Small intestine (tissue), 7 donors: ENCODE measurements around the gene LRRC75A. TPM values are rescaled to one million over a fixed set of nuclear protein-coding genes. Genes with fewer than 3 reads are reported as not detected.
A peak's percentile ranks its signal among the peaks of the same experiment; 100 is the strongest.

Source experiments
- DNase-seq, 2 donors: peaks; one replicate each; pipeline versions ENCODE4 v3.0.0 to v3.0.0-alpha.2; 2013
- FAIRE-seq: peaks from 2 replicates; lab custom pipeline; 2012; peaks lifted over from hg19 to GRCh38; lab: Jason Lieb, UNC
- H3K27ac ChIP-seq, 3 donors: one replicate each; pipeline ENCODE4 v1.5.1; 2013; ENCODE audit warnings: low read length in 2 of 3, mild to moderate bottlenecking in 2 of 3, control low read depth in 1 of 3, inconsistent platforms in 1 of 3, low read depth in 1 of 3, moderate library complexity in 1 of 3
- H3K27me3 ChIP-seq, 3 donors: one replicate each; pipeline ENCODE4 v1.6.1; 2013; ENCODE audit warnings: low read length in 3 of 3, inconsistent platforms in 1 of 3; ENCODE audit not compliant: control insufficient read depth in 3 of 3, insufficient read depth in 3 of 3
- H3K36me3 ChIP-seq, 3 donors: one replicate each; pipeline ENCODE4 v1.6.1; 2013; ENCODE audit warnings: low read length in 3 of 3, inconsistent platforms in 1 of 3, low read depth in 1 of 3, mild to moderate bottlenecking in 1 of 3, moderate library complexity in 1 of 3; ENCODE audit not compliant: control insufficient read depth in 3 of 3, insufficient read depth in 2 of 3
- H3K4me1 ChIP-seq, 3 donors: one replicate each; pipeline ENCODE4 v1.6.1; 2013; ENCODE audit warnings: low read length in 2 of 3, inconsistent platforms in 1 of 3, low read depth in 1 of 3, mild to moderate bottlenecking in 1 of 3, moderate library complexity in 1 of 3; ENCODE audit not compliant: control insufficient read depth in 3 of 3, insufficient read depth in 2 of 3
- H3K4me3 ChIP-seq, 3 donors: one replicate each; pipeline ENCODE4 v1.5.1; 2013; ENCODE audit warnings: low read length in 3 of 3, control low read depth in 1 of 3, inconsistent platforms in 1 of 3, low read depth in 1 of 3, mild to moderate bottlenecking in 1 of 3, moderate library complexity in 1 of 3
- H3K9me3 ChIP-seq, 2 donors: one replicate each; pipeline ENCODE4 v1.6.1; 2013; ENCODE audit warnings: low read depth in 1 of 2, low read length in 1 of 2; ENCODE audit not compliant: control insufficient read depth in 2 of 2, insufficient read depth in 1 of 2
- WGBS, 3 donors: extraction: QIAGEN DNeasy Blood & Tissue Kit; methylation state at CpG; one replicate each; pipeline ENCODE4 v1.1.7; 2013; 5-methylcytosine and 5-hydroxymethylcytosine counted together
- polyA plus RNA-seq, 4 donors: library from polyadenylated mRNA; stranded (reverse) in 3 of 4; unstranded in 1 of 4; fragments of 200-250 nt in 3 of 4; fragments of 120-200 nt in 1 of 4; gene quantifications; one replicate each; pipeline versions ENCODE4 v1.2.1 to v1.2.3, GENCODE V29; 2013
- donor health status: healthy with polysubstance abuse.
- donor health status: control.
- donor health status: control.
- donor health status: Bipolar disorder and iron deficiency.
- donor health status: healthy.

Gene LRRC75A
- polyA plus RNA-seq, 4 donors = 30.5 to 130 (median 64.3) TPM

DNA sequence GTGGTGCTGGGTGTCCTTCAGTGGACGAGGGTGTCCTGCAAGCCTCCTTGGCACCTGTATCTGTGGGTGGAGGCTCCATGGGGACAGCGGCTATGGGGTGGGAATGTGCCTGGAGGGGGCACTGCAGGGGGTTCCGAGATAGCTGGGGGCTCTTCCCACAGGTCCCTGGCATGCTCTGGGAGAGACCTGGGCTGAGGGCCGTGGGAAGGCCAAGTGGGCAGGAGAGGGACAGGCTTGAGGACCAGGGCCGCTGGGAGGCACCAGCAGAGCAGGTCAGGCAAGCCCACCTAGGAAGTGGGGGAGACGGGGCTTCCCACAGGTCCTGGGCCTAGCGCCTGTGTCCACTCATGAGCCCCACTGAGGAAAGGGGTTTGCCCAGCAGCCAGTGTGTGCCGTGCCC, 9.7 kb downstream of the LRRC75A start:
- H3K9me3 ChIP-seq = no peaks in the 10 kb centered on the region
- DNase-seq = no peak
- H3K4me3 ChIP-seq = no peak overlapping the region
- peaks cover 0 to 79% (median 0%) of the 10 kb centered on the region in 3 donors for H3K36me3 ChIP-seq
- H3K4me1 ChIP-seq = peaks cover under 1 to 63% (median 21%) of the 10 kb centered on the region in 3 donors
- 86 to 93% (median 90%) methylated on average over 7 to 8 of the region's 8 CpGs for WGBS, 3 donors
- no peaks in the 10 kb centered on the region for H3K27me3 ChIP-seq
- FAIRE-seq = no peak
- H3K27ac ChIP-seq = no peak overlapping the region

DNA sequence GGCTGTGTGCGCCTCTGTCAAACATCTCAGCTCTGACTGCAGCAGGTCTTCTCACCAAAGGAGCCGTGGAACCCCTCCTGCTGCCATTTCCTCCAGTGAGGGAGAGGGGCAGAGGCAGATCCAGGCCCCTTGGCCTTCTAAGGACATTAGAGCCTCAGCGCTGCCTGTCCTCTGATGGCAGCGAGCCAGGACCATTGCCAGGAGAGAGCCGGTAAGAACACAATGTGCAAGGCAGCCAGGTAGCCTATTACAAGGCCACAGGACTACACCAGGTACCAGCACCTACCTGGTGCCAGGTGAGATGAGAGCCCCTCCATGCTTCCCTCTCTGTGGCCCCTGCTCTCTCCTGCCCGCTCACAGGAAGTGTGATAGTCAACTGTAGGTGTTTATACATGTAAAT, 11.0 kb downstream of the LRRC75A start:
- Histone ChIP-seq H3K4me1 (peaks cover 0 to 54% (median 21%) of the 10 kb centered on the region in 3 donors), H3K27me3 (no peaks in the 10 kb centered on the region), H3K9me3 (no peaks in the 10 kb centered on the region), H3K27ac (no peak overlapping the region), H3K36me3 (peaks cover 0 to 70% (median 0%) of the 10 kb centered on the region in 3 donors), H3K4me3 (no peak overlapping the region)
- no peak for FAIRE-seq
- DNase-seq = no peak
- 74 to 83% (median 75%) methylated on average over 6 of the region's 6 CpGs for WGBS, 3 donors

- Histone ChIP-seq H3K27me3 (no peaks in the 10 kb centered on the region), H3K4me3 (no peak overlapping the region), H3K4me1 (peaks cover 0 to 48% (median 16%) of the 10 kb centered on the region in 3 donors), H3K9me3 (no peaks in the 10 kb centered on the region), H3K27ac (peak overlapping the region in 1 of 3 donors; percentile 12), H3K36me3 (peaks cover 0 to 65% (median 0%) of the 10 kb centered on the region in 3 donors)
- FAIRE-seq (no peak), DNase-seq (no peak)
- 92 to 100% (median 98%) methylated on average over 2 of the region's 2 CpGs for WGBS, 3 donors
Measured at GRCh38 chr17:16479264-16479663, 12.7 kb downstream of the LRRC75A start.

DNA sequence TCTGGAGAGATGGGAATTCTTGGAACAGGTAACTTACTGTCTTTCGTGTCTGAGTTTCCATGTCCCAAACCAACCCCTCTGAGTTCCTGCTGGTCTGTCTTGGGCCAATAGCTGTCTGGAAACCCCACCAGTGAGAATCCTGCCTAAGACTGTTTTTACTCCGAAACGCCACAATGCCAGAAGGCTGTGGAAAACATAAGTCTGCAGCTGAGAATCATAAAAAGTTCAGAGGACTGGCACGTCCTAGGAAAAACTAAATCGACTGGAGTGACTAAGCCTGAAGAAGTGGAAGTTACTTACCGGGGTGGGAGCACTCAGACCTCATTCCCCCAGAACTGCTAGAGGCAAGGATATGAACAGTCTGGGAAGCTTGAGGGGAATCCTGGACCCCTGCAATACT, 13.3 kb downstream of the LRRC75A start:
- Histone ChIP-seq H3K4me3 (no peak overlapping the region), H3K27me3 (no peaks in the 10 kb centered on the region), H3K27ac (peak overlapping the region in 2 of 3 donors; percentile 12 to 19), H3K4me1 (peaks cover 0 to 52% (median 15%) of the 10 kb centered on the region in 3 donors), H3K9me3 (no peaks in the 10 kb centered on the region), H3K36me3 (peaks cover 0 to 70% (median 0%) of the 10 kb centered on the region in 3 donors)
- 76 to 89% (median 88%) methylated on average over 6 of the region's 6 CpGs for WGBS, 3 donors
- no peak for FAIRE-seq
- no peak for DNase-seq

- H3K4me1 ChIP-seq = peaks cover 0 to 45% (median 11%) of the 10 kb centered on the region in 3 donors
- peak overlapping the region; percentile 42 to 69 (median 59) for H3K27ac ChIP-seq
Measured at GRCh38 chr17:16477666-16478065, 14.3 kb downstream of the LRRC75A start.

GRCh38 chr17:16477255-16477654, 14.7 kb downstream of the LRRC75A start:
- Histone ChIP-seq H3K9me3 (no peaks in the 10 kb centered on the region), H3K4me3 (no peak overlapping the region), H3K27me3 (no peaks in the 10 kb centered on the region), H3K27ac (peak overlapping the region; percentile 42 to 69 (median 59)), H3K36me3 (peaks cover 0 to 66% (median 0%) of the 10 kb centered on the region in 3 donors), H3K4me1 (peaks cover 0 to 41% (median 11%) of the 10 kb centered on the region in 3 donors)
- FAIRE-seq (no peak), DNase-seq (peak in 1 of 2 donors; percentile 39)
- WGBS, 3 donors = 59 to 78% (median 71%) methylated on average over 5 of the region's 5 CpGs

More at GRCh38 chr17:16477666-16478065, 14.3 kb downstream of the LRRC75A start:
- no peaks in the 10 kb centered on the region for H3K9me3 ChIP-seq
- no peak overlapping the region for H3K4me3 ChIP-seq
- H3K36me3 ChIP-seq = peaks cover 0 to 67% (median 0%) of the 10 kb centered on the region in 3 donors
- H3K27me3 ChIP-seq = no peaks in the 10 kb centered on the region
- WGBS, 3 donors = 78 to 82% (median 81%) methylated on average over 8 of the region's 8 CpGs
- no peak for FAIRE-seq
- no peak for DNase-seq

- no peaks in the 10 kb centered on the region for H3K9me3 ChIP-seq
- H3K27me3 ChIP-seq = no peaks in the 10 kb centered on the region
- H3K4me3 ChIP-seq = no peak overlapping the region
- 60 to 72% (median 62%) methylated on average over 4 of the region's 4 CpGs for WGBS, 3 donors
- H3K27ac ChIP-seq = peak overlapping the region in 1 of 3 donors; percentile 6
- peaks cover 0 to 67% (median 0%) of the 10 kb centered on the region in 3 donors for H3K36me3 ChIP-seq
- peaks cover 0 to 53% (median 13%) of the 10 kb centered on the region in 3 donors for H3K4me1 ChIP-seq
- FAIRE-seq (no peak), DNase-seq (peak in 1 of 2 donors; percentile 51)
Measured at GRCh38 chr17:16475179-16475704, 16.8 kb downstream of the LRRC75A start.

GRCh38 chr17:16474012-16474725, 17.8 kb downstream of the LRRC75A start:
- no peaks in the 10 kb centered on the region for H3K9me3 ChIP-seq
- no peak overlapping the region for H3K4me3 ChIP-seq
- peaks cover 0 to 69% (median 0%) of the 10 kb centered on the region in 3 donors for H3K36me3 ChIP-seq
- no peaks in the 10 kb centered on the region for H3K27me3 ChIP-seq
- H3K4me1 ChIP-seq = peaks cover 0 to 59% (median 14%) of the 10 kb centered on the region in 3 donors
- DNase-seq (no peak), FAIRE-seq (no peak)
- WGBS, 3 donors = 74 to 87% (median 86%) methylated on average over 13 of the region's 13 CpGs
- no peak overlapping the region for H3K27ac ChIP-seq
